ENCODE data around the gene MT1B.

The MT1B gene

GRCh38 chr16:56633535-56633934 lies 18.2 kb upstream of the MT1B start:
- H3K36me3 ChIP-seq: no peaks in the 10 kb centered on the region
- DNase-seq: no peak
- no peak overlapping the region for H3K4me3 ChIP-seq (ENCODE audit: low read depth, low read length)
- H3K27me3 ChIP-seq: peaks cover 73% of the 10 kb centered on the region
- no peaks in the 10 kb centered on the region for H3K9me3 ChIP-seq
- TF ChIP-seq, protein P1, sequence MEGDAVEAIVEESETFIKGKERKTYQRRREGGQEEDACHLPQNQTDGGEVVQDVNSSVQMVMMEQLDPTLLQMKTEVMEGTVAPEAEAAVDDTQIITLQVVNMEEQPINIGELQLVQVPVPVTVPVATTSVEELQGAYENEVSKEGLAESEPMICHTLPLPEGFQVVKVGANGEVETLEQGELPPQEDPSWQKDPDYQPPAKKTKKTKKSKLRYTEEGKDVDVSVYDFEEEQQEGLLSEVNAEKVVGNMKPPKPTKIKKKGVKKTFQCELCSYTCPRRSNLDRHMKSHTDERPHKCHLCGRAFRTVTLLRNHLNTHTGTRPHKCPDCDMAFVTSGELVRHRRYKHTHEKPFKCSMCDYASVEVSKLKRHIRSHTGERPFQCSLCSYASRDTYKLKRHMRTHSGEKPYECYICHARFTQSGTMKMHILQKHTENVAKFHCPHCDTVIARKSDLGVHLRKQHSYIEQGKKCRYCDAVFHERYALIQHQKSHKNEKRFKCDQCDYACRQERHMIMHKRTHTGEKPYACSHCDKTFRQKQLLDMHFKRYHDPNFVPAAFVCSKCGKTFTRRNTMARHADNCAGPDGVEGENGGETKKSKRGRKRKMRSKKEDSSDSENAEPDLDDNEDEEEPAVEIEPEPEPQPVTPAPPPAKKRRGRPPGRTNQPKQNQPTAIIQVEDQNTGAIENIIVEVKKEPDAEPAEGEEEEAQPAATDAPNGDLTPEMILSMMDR (IDR thresholded peaks at IDR 0.05; ENCODE audit: low read depth, low read length): no peak
- H3K4me1 ChIP-seq: peaks cover 2% of the 10 kb centered on the region; the same call in 1 of the 2 replicates

- Histone ChIP-seq H3K9me3 (no peaks in the 10 kb centered on the region), H3K4me1 (no peaks in the 10 kb centered on the region), H3K27me3 (peaks cover 86% of the 10 kb centered on the region), H3K4me3 (ENCODE audit: low read depth, low read length) (no peak overlapping the region), H3K36me3 (no peaks in the 10 kb centered on the region)
- no peak for DNase-seq
- TF ChIP-seq, protein P1 (IDR thresholded peaks at IDR 0.05; ENCODE audit: low read depth, low read length): no peak
These were observed 16.8 kb upstream of the MT1B start for GRCh38 chr16:56634715-56635440.

DNA sequence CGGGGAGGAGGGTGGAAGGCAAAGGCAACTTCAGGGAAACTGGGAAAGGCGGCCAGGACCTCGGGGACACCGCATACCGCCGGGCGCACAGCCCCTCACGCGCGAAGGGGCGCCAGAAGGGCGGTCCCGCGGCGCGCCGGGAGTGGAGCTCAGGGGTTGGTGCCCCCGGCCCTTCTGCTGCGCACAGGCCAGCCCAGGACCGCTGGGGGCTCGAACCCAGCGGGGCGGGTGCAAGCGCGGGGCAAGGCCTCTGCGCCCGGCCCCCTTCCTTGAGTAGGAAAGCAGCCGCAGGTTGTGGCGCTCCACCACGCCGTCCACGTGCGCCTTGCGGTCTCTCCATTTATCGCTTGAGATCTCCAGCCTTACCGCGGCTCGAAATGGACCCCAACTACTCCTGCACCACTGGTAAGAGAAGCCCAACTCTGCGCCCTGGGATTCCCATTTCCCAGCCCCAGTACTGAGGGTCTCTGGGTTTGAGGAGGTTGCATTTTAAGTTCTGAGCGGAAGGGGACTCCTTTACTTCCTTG lies 16.2 kb upstream of the MT1B start:
- DNase-seq: no peak
- peaks cover 87% of the 10 kb centered on the region for H3K27me3 ChIP-seq
- H3K4me3 ChIP-seq (ENCODE audit: low read depth, low read length): no peak overlapping the region
- TF ChIP-seq, protein P1 (IDR thresholded peaks at IDR 0.05; ENCODE audit: low read depth, low read length): no peak
- H3K9me3 ChIP-seq: no peaks in the 10 kb centered on the region
- no peaks in the 10 kb centered on the region for H3K4me1 ChIP-seq
- H3K36me3 ChIP-seq: no peaks in the 10 kb centered on the region

GRCh38 chr16:56636616-56637413 lies 14.9 kb upstream of the MT1B start:
- H3K4me3 ChIP-seq (ENCODE audit: low read depth, low read length): no peak overlapping the region
- H3K36me3 ChIP-seq: no peaks in the 10 kb centered on the region
- H3K9me3 ChIP-seq: no peaks in the 10 kb centered on the region
- no peaks in the 10 kb centered on the region for H3K4me1 ChIP-seq
- H3K27me3 ChIP-seq: peaks cover 84% of the 10 kb centered on the region
- TF ChIP-seq, protein P1 (IDR thresholded peaks at IDR 0.05; ENCODE audit: low read depth, low read length): no peak
- no peak for DNase-seq

GRCh38 chr16:56637814-56638750 lies 13.6 kb upstream of the MT1B start, which contains the start of gene MT1A:
Gene MT1A, plus strand, starts transcription at chr16:56638666. Its CDS starts 73 bp downstream, at chr16:56638739.
- Histone ChIP-seq H3K27me3 (peaks cover 81% of the 10 kb centered on the region), H3K4me1 (no peaks in the 10 kb centered on the region), H3K36me3 (no peaks in the 10 kb centered on the region), H3K9me3 (no peaks in the 10 kb centered on the region), H3K4me3 (ENCODE audit: low read depth, low read length) (peak within 1 kb of the TSS; percentile 34)
- TF ChIP-seq, protein P1 (IDR thresholded peaks at IDR 0.05; ENCODE audit: low read depth, low read length): no peak
- no peak for DNase-seq
